ENCODE data around the gene VASH2.
"Not testable (repeated sequence)": the region's sequence is repeated elsewhere in the genome, so short reads cannot be mapped to it uniquely, and the experiment has no call there.

Gene VASH2

GRCh38 chr1:212982430-212983152 is 32.2 kb downstream of the VASH2 start:
- DNase-seq, result no peak

DNA sequence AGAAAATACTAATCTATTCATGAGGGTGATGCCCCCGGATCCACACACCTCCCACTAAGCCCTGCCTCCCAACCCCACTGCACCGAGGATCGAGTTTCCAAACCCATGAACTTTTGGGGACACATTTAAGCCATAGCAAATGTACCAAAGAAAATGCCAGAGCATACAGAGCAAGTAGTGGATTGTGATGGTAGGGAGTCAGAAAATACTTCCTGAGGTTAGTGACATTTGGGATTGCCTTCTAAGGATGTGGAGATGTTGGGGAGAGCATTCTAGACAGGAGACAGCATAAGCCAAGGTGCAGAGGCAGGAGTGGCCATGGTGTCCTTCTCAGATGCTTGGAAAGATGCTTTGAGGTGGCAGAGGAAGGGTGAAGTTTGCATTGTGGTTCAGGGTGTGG is 33.1 kb downstream of the VASH2 start:
- no peak for DNase-seq

DNA sequence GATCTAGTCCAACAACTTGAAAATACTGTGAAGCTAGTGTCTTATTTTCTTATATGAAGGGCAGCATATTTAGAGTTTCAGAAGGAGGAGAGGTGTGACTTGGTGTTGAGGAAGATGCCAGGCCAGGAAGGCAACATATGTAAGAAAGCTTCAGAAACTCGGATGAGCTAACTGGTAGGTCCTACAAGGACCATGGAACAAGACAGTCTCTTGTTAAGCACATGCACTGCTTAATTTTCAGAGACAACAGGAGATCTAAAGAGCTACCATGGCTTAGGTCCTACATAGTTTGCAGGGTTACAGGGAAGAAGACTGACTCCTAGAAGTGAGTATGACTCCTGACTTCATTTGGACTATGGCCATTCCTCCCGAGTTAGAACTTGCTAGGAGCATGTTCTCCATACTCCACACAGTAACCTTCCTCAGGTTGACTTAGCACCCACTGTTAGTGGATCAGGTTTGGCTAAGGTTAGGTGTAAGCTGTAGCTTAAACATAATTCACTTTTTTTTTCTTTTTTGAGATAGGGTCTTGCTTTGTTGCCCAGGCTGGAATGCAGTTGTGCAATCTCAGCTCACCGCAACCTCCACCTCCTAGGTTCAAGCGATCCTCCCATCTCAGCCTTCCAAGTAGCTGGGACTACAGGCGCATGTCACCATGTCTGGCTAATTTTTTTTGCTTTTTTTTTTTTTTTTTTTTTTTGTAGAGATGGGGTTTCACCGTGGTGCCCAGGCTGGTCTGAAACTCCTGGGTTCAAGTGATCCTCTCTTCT is 34.4 kb downstream of the VASH2 start:
- DNase-seq, result no peak

GRCh38 chr1:212986551-212986950 is 36.2 kb downstream of the VASH2 start:
- DNase-seq, result no peak

DNA sequence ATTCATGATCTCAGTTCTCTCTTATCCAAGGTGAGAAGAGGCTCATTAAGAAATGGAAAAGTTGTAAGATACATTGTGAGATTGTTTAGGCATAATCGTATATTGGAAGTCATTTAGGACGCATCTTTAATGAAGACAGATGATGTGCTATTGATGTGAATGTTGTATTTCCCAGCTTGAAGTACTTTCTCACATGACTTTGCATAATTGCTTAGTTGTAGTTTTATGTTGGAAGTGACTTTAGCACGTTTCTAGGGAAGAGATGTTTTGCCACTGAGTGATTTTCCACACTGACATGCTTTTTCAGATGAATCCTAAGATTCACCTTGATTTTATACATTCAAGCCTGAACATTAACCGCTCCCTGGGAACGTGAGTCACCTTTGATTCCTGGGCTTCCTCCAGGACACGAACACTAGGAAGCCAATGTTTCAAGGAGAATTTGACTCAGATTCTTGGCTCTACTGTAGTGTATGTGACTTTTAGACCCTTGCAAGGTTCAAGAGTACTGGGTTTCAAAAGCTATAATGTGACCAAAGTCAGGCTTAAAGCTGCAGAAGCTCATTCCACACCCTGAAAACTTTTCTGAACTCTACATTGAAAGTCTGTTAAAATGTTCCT is 37.5 kb downstream of the VASH2 start:
- DNase-seq, result no peak

DNA sequence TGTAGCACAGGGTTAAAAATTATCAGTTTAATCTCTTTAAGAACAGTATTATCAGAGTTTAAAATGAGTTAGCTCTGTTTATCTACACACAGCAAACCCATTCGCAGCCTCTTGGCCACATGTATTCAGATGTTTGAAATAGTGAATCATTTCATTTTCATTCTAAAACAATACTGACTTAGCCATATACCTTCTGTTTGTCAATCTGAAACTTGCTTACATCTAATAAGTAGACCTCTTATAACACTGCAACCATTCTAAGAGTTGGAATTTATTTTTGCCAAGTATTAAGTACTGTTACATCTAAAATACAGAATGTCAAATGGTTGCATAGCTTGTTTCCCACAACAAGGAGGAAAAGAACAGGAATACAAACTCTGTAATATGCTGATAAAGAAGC is 39.9 kb downstream of the VASH2 start:
- DNase-seq, result no peak

DNA sequence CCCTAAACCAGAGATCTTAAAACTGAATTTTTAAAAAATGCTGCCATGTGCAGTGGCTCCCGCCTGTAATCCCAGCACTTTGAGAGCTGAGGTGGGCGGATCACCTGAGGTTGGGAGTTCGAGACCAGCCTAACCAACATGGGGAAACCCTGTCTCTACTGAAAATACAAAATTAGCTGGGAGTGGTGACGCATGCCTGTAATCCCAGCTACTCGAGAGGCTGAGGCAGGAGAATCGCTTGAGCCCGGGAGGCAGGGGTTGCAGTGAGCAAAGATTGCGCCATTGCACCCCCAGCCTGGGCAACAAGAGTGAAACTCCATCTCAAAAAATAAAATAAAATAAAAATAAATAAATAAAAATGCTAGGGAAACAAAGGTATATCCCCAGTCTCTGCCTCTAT is 43.6 kb downstream of the VASH2 start:
- not testable (repeated sequence) for DNase-seq

- no peak for DNase-seq
These were observed 44.6 kb downstream of the VASH2 start for GRCh38 chr1:212994926-212995325.

GRCh38 chr1:213003256-213003655 is 52.9 kb downstream of the VASH2 start:
- no peak for DNase-seq

DNA sequence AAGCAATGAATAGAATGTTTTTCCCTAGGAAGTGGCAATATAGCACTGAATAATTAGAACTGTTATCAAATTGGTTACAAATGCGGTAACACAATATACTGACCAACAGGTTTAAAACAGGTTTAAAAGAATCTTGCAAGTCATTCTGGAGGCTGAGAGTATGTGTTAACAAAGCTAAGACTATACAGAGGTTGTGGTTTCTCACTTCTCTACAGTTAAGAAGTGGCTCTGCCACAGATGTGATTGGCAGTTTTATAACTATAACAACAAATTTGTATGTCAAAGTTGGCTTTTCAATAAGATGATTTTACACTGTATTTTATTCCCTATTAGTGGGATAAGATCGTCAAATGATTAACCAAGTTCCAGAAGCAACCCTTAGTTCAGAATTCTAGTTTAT is 58.2 kb downstream of the VASH2 start:
- DNase-seq, result no peak

DNA sequence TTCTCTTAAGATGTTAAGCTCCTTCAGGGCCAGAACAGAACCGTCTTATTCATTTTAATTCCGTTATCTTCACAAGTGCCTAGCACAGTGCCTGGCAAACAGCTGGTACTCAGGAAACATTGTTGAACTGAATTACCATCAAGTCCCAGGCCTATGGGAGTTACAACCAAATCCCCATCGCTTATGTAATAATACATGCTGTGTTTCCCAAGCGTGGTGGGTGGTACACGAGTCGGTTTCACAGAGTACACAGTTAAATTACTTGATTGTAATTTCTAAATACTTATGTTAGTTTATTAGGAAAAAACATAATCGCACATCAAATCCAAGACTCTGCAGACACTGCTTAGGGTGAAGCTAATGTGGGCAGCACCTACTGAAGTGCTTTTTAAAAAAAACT is 64.3 kb downstream of the VASH2 start:
- DNase-seq, result no peak

- peak; percentile 87 for DNase-seq
These were observed 65.0 kb downstream of the VASH2 start, which contains the start of gene ANGEL2 for GRCh38 chr1:213015099-213016050. Gene ANGEL2 (minus strand): TSS chr1:213015867. CDS start chr1:213015671, 196 bp downstream.

- DNase-seq, result no peak
These were observed 67.3 kb downstream of the VASH2 start for GRCh38 chr1:213017447-213018273.

- no peak for DNase-seq
These were observed 69.1 kb downstream of the VASH2 start for GRCh38 chr1:213019450-213019849.

DNA sequence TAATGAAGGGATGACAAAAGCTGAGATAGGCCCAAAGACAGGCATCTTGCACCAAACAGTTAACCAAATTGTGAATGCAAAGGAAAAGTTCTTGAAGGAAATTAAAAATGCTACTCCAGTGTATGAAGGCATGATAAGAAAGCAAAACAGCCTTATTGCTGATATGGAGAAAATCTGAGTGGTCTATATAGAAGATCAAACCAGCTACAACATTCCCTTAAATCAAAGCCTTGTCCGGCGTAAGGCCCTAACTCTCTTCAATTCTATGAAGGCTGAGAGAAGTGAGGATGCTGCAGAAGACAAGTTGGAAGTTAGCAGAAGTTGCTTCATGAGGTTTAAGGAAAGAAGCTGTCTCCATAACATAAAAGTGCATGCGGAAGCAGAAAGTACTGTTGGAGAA is 69.7 kb downstream of the VASH2 start:
- no peak for DNase-seq

GRCh38 chr1:213027024-213027423 is 76.7 kb downstream of the VASH2 start:
- DNase-seq, result not testable (repeated sequence)

- DNase-seq, result no peak
These were observed 82.3 kb downstream of the VASH2 start for GRCh38 chr1:213032651-213033050.

DNA sequence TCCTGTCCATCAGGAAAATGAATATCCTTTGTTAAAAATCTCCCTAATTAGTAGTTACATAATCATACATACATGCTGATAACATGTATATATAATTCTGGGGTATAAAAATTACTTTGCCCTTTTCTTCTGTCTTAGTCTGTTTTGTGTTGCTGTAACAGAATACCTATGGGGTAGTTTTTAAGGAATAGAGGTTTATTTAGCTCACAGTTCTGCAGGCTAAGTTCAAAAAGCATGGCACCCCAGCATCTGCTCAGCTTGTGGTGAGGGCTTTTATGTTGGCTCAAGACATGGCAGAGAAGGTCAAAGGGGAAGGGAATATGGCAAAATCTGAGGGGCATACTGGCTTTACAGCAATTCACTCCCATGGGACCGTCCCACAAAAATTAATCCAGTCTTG is 84.4 kb downstream of the VASH2 start:
- no peak for DNase-seq

- DNase-seq, result no peak
These were observed 85.2 kb downstream of the VASH2 start for GRCh38 chr1:213035573-213035972.
